Hypothalamus (tissue), 51 donors: ENCODE measurements around the gene TMEM217.
"Not testable (repeated sequence)": the region's sequence is repeated elsewhere in the genome, so short reads cannot be mapped to it uniquely, and the experiment has no call there.

ENCODE experiments used
- DNase-seq, 51 donors: peaks; one replicate each; lab custom pipeline; 2025; lab: John Stamatoyannopoulos, UW

TMEM217 gene

DNA sequence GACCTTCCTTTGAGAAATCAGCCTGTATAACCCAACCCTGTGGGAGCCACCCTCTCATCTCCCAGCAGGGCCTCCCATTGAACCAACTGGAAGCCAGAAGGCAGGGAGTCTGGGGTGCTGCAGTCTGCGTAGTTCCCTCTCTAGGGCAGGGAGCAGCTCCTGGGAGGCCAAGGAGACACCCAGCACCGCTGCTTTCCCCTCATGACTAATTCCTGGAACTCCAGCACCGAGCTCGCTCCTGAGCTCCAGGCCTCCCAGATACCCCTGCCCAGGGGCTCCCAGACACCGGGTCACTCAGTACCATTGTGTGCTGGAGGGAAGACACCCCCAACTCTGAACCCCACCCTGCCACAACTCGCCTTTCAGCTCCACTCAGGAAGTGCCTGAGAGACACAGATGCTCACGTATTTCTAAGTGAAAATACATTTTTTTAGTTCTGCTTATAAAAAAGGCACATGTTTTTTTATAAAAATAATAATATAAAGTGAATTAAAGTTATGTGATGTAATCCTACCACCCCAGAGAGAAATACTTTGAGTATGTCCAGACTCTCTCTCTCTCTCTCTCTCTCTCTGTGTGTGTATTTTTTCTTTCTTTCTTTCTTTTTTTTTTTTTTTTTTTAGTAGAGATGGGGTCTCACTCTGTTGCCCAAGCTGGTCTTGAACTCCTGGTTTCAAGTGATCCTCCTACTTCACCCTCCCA is 70.5 kb downstream of the TMEM217 start:
- DNase-seq, result no peak

GRCh38 chr6:37185949-37186720 is 71.8 kb downstream of the TMEM217 start:
- not testable (repeated sequence) for DNase-seq

GRCh38 chr6:37182736-37183590 is 75.0 kb downstream of the TMEM217 start:
- DNase-seq, result peak in 7 of 51 donors; percentile 4 to 38 (median 7)

DNA sequence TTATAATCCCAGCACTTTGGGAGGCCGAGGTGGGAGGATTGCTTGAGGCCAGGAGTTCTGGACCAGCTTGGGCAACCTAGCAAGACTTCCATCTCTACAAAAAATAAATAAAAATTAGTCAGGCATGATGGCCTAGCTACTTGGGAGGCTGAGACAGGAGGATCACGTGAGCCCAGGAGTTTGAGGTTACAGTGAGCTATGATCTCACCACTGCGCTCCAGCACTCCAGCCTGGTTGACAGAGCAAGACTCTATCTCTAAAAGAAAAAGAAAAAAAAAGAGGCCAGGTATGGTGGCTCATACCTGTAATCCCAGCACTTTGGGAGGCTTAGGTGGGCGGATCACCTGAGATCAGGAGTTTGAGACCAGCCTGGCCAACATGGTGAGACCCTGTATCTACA is 77.3 kb downstream of the TMEM217 start:
- DNase-seq, result not testable (repeated sequence)

DNA sequence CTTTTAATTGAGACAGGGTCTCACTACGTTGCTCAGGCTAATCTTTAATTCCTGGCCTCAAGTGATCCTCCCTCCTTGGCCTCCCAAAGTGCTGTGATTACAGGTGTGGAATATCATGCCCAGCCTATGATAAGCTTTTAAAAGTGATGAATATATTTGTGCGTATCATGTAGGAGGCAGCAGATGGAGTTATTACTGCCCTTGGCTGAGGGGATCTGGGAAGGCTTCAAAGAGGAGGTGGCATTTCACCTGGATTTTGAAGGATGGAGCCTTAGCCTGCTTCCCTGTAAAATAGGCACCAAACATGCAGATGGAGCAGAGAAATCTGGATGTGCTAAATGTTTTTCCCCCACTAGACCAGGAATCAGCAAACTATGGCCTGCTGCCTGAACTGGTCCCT is 77.9 kb downstream of the TMEM217 start:
- DNase-seq, result no peak

GRCh38 chr6:37177935-37178517 is 79.9 kb downstream of the TMEM217 start:
- no peak for DNase-seq

DNA sequence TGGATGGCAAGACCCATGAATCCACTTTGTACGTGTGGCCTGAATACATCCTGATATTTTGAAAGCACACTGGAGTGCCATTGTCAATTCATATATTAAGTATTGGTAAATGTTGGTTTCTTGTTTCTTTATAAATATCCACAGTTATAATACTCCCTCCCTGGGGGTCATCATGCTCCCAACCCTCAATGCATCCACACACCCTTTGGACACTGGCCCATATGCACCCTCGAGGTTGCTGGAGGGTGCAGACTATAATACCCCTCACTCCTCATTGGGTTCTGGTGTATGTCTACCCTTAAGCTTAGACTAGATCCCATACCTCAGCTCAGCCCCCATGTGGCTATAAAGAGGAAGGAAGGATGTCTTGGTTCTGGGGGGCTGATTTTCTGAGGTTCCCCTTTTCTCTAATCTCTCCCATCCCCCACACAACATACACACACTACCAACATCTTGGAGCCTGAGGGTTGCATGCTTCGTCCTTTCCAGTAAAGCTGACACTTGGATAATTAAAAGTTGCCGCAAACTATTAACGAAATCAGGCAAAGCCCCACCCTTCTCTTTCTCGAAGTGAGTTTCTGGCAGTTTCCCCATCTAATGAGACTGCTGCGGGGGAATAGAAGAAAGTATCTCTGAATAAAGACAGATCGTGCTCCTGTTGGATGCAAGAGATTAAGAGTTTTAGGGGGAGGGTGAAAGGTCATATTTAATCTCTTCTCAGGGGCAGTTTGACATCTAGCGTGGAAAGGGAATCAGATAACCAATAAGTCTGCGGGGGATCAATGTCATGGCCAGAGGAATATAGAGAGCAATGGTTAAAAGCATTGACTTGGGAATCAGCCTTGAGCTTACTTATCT is 80.6 kb downstream of the TMEM217 start:
- DNase-seq, result peak in 1 of 51 donors; percentile 20

- DNase-seq, result no peak
Observed at GRCh38 chr6:37176268-37177076, 81.5 kb downstream of the TMEM217 start.

DNA sequence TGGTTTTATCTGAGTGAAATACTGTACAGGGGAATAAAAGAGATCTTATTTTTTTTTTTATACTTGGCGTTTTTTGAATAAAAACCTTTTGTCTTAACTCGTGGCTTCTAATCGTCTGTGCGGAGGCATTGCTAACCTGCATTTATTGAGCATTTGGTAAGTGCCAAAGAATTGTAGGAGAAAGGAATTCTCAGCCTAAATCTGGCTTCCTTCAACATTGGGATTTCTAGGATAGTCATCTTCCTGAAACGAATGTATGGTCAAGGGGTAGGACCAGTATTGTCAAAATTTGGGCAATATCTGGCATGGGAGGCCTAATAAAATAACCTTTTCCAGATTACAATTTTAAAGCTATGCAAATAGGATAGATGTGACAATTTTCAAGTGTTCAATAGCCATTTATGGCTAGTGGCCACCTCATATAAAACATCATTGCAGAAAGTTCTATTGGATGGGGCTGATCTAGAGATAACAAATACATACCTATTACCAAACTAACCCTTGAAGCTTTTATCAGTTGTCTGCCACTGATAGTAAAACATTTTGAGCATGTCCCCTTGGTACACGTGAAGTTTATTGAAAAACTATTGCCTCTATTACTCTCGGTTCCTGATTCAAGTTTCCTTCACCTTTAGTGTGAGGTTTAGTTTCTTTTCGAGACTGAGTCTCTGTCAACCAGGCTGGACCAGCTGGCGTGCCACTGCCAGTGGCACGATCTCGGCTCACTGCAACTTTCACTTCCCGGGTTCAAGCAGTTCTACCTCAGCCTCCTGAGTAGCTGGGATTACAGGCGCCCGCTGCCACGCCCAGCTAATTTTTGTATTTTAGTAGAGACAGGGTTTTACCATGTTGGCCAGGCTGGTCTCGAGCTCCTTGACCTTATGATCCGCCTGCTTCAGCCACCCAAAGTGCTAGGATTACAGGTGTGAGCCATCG is 82.3 kb downstream of the TMEM217 start:
- DNase-seq, result no peak

GRCh38 chr6:37174515-37175331 is 83.2 kb downstream of the TMEM217 start:
- no peak for DNase-seq

DNA sequence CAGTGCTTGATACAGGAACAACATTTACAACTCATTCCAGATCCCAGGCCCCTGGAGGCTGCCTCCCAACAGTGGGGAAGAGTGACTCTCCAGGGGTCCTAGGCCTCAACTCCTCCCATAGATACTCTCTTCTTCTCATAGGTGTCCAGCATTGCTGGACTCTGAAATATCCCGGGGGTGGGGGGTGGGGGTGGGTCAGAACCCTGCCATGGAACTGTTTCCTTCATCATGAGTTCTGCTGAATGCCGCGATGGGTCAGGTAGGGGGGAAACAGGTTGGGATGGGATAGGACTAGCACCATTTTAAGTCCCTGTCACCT is 83.8 kb downstream of the TMEM217 start:
- no peak for DNase-seq

DNA sequence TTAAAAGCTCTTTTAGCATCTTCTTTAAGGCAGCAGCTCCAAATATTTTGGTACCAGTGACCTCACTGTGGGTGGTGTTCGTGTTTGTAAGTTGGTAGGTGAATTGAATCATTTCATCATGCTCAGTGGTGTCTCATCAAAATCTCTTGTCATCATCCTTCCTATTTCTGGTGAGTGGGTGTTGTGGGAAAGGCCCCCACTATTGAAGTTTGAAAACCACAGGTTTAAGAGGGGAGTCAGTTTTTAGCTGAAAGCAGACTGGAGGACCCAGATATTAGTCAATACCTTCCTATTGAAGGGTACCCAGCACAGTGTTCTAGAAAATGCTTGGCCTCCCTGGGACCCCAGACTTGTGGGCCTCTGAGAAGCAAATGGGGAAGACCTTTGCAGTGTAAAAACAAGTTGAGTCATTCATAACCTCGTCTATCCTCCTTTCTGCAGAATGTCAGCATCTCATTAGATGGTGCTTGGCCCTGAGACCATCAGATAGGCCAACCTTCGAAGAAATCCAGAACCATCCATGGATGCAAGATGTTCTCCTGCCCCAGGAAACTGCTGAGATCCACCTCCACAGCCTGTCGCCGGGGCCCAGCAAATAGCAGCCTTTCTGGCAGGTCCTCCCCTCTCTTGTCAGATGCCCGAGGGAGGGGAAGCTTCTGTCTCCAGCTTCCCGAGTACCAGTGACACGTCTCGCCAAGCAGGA is 84.3 kb downstream of the TMEM217 start:
- no peak for DNase-seq

DNA sequence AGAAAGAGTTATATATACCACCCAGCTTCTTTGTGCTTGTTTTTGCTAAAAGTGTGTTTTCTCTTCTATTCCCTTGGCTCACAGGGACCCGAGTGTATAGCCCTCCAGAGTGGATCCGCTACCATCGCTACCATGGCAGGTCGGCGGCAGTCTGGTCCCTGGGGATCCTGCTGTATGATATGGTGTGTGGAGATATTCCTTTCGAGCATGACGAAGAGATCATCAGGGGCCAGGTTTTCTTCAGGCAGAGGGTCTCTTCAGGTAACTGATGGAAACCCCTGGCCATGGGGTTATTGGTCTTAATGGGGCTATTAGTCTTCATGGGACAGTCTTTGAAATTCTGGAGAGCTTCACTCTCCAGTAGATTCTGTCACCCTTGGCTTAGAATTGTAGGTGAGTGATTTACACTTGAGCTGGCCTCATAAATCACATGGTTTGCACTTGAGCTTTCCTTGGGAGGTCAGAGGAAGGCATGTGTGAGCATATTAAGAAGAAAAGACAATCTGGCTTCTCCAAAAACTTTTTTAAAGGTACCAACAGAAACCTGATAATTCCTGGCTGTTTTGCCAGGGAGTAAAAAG is 84.9 kb downstream of the TMEM217 start:
- no peak for DNase-seq

DNA sequence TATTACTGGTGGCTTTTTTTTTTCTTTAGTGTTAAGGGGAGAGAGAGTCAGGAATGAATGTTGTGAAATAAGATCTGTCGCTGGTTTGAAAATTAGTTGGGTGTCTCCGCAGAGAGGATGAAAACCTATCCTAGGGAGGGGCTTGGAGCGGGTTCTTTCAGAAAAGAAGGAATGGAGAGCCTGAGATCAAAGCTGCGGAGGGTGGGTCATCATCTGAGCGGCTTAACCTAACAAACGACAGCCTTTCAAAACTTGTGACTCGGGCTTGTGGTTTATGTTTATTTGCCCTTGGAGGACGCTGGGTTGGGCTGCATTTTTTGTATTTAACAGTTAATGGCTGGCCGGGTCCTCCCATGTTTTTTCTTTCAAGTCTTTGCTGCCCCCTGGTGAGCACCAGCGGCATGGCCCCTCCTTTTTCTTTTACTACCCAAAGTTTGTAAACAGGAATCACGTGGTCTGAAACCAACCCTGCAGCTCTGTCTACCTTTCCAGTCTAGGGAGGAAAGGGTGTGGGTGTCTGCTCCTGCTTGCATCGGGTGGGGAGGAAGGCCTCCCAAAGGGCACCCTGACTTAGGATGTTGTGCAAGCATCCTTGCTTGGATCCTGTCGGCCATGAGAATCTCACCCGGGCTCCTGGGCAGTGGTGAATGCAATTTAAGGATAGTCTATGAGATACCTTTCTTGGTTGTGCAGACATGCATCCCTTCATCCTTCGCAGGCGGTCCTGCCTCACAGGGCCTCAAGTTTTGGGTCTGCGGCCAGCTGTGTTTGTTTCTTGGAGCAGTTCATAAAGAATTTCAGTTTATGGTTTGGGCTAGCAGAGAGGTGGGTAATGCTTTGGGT is 85.8 kb downstream of the TMEM217 start:
- DNase-seq, result peak; percentile 19 to 95 (median 74)
